ENCODE measurements around the gene RRH. TPM values are rescaled to one million over a fixed set of nuclear protein-coding genes. Genes with fewer than 3 reads are reported as not detected.
A peak's percentile ranks its signal among the peaks of the same experiment; 100 is the strongest.
"Not testable (repeated sequence)": the region's sequence is repeated elsewhere in the genome, so short reads cannot be mapped to it uniquely, and the experiment has no call there.

The RRH gene, protein sequence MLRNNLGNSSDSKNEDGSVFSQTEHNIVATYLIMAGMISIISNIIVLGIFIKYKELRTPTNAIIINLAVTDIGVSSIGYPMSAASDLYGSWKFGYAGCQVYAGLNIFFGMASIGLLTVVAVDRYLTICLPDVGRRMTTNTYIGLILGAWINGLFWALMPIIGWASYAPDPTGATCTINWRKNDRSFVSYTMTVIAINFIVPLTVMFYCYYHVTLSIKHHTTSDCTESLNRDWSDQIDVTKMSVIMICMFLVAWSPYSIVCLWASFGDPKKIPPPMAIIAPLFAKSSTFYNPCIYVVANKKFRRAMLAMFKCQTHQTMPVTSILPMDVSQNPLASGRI
- total RNA-seq, result 0.62 TPM

GRCh38 chr4:109827672-109828071, at the start of gene RRH:
RRH (plus strand) TSS chr4:109827972; CDS start chr4:109828028, 56 bp downstream.
- DNase-seq (ENCODE audit: low spot score) (no peak), ATAC-seq (no peak)
- intact Hi-C loops (cut with DNase I), result no loop called here

- DNase-seq (ENCODE audit: low spot score); intact Hi-C loops (cut with DNase I); ATAC-seq: not testable (repeated sequence)
Measured at GRCh38 chr4:109782092-109782491, 45.7 kb upstream of the RRH start.

DNA sequence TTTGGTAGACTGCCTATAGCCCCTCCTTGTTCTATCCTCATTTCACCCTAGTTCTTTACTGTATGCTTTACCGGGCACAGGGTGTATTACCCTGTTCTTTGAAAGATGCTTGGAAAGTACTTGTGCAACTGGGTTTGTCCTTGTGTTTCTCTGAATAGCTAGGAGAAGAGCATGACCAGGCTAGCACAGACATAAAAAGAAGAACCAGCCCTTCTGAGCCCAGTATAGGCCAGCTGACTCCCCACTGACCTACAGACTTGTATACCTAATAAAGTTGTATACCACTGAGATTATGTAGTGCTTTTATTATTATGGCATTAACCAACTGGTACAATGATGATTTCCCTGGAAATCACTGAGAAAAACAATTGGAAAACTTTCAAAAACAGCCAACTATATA, 40.9 kb upstream of the RRH start:
- intact Hi-C loops (cut with DNase I), result no loop called here
- no peak for DNase-seq (ENCODE audit: low spot score)
- no peak for ATAC-seq

DNA sequence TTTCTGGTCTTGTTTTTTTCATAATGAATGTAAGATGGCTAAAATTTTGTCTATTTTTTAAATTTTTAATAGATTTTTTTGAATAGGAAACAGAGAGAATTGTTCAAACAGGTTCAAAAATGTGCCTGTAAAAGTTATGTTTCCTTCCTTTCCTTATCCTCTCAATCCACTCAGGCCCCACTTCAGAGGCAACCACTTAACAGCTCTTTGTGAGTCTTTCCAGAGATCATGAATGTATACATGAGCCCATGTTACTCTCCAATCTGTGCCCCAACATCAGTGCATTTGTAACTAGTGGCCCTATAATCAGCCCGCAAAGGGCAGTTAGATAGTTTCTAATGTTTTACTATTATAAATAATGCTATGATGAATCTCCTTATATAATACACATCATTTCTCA, 40.0 kb upstream of the RRH start:
- no peak for ATAC-seq
- intact Hi-C loops (cut with DNase I), result no loop called here
- no peak for DNase-seq (ENCODE audit: low spot score)

GRCh38 chr4:109795059-109795458, 32.7 kb upstream of the RRH start:
- DNase-seq (ENCODE audit: low spot score) (no peak), ATAC-seq (no peak)
- intact Hi-C loops (cut with DNase I), result no loop called here

DNA sequence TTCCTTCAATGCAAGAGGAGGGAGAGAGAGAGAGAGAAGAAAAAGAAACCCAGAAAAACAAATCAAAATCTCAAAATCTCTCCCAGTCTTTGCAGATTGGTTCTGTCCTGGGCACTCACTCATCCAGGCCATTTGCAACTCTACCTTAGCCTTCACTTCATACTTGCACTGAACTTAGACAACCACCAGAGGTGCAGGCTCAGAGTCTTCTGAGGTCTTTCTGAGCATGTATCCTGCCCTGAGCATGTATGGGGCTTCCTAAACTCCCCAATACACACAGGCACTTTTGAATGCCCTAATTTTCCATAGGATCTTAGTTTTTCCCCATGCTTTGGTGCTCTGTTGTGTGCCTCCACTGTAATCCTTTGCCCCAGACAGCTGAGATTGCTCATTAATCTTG, 28.9 kb upstream of the RRH start:
- ATAC-seq, result no peak
- intact Hi-C loops (cut with DNase I), result no loop called here
- no peak for DNase-seq (ENCODE audit: low spot score)

DNA sequence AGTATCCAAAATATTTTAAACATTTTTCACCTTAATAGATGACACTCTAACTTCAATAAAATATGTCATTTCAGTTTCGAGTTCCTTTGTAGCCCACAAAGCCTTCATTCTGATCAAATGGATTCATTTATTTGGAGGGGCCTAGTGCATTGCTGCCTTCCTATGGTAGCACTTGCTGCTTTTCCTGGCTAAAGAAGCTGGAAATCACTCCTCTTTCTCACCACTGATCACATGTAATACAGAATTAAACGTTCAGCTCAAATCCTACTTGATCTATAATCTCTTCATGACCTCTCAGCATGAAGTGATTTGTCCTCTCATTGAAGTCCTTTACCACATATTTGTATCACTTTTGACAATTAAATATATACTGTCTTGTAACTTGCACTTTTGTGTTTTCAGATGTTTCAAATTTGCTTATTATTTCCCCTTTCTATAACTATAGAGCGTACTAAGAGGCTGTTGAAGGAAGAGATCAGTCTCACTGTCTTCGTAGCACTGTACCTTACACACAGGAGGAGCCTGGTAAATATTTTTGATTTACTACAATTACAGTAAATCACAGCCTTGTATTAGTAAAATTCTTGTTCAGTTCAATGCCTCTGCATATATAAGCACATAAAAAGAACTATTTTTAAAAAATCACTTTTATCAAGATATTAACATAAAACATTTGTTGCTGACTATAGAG, 26.5 kb upstream of the RRH start:
- DNase-seq (ENCODE audit: low spot score), result no peak
- peak; percentile 42 for ATAC-seq
- intact Hi-C loops (cut with DNase I), result no loop called here

GRCh38 chr4:109801895-109802319, 25.9 kb upstream of the RRH start, which contains the start of gene CFI:
CFI (minus strand) TSS chr4:109801999; CDS start chr4:109801971, 28 bp downstream.
- ATAC-seq, result peak; percentile 74
- intact Hi-C loops (cut with DNase I), result no loop called here
- no peak for DNase-seq (ENCODE audit: low spot score)

DNA sequence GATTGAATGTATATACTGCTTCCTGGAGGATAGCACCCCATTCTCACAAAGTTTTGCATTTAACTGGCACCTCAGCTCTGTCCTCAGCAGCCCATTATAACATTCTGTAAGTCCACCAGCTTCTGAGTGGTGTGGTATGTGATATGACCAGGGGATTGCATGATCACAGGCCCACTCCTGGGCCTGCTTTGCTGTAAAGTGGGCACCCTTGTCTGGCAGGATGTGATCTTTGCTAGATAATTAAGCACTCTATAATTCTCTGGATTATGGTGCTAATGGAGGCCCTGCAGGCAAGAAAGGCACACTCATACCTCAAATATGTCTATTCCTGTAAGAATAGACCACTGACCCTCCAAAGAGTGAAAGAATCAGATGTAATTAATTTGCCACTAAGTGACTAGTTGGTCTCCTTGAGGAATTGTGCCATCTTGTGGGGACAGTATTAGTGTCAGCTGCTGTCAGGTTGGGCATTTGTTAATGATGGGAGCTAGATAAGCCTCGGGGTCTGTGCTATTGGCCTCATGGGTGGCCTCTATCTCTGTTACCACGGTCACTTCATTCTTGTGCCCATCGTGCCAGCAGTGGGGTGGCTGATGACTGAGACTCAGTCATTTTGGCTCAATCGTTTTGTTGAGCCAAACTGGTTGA, 23.7 kb upstream of the RRH start:
- ATAC-seq, result no peak
- no peak for DNase-seq (ENCODE audit: low spot score)

GRCh38 chr4:109809655-109810054, 18.1 kb upstream of the RRH start:
- no peak for DNase-seq (ENCODE audit: low spot score)
- intact Hi-C loops (cut with DNase I), result no loop called here
- ATAC-seq, result no peak

More for the DNA sequence above, 23.7 kb upstream of the RRH start:
- intact Hi-C loops (cut with DNase I), result no loop called here

GRCh38 chr4:109810552-109811387, 17.0 kb upstream of the RRH start:
- DNase-seq (ENCODE audit: low spot score), result no peak
- no peak for ATAC-seq
- intact Hi-C loops (cut with DNase I), result no loop called here

- no peak for DNase-seq (ENCODE audit: low spot score)
- intact Hi-C loops (cut with DNase I), result no loop called here
Measured at GRCh38 chr4:109811707-109812106, 16.1 kb upstream of the RRH start.

GRCh38 chr4:109815151-109816081, 12.4 kb upstream of the RRH start, which contains the start of gene GAR1:
GAR1 (plus strand) TSS chr4:109815762; CDS start chr4:109816165, 403 bp downstream.
- intact Hi-C loops (cut with DNase I), result no loop called here
- ATAC-seq, result peak; percentile 99

More at GRCh38 chr4:109811707-109812106, 16.1 kb upstream of the RRH start:
- ATAC-seq, result no peak

GRCh38 chr4:109816082-109816442, 11.7 kb upstream of the RRH start:
- intact Hi-C loops (cut with DNase I), result no loop called here
- ATAC-seq (no peak), DNase-seq (ENCODE audit: low spot score) (peak; percentile 60)

More at GRCh38 chr4:109815151-109816081, 12.4 kb upstream of the RRH start, which contains the start of gene GAR1:
- DNase-seq (ENCODE audit: low spot score), result peak; percentile 90

GRCh38 chr4:109816894-109817293, 10.9 kb upstream of the RRH start:
- ATAC-seq (no peak), DNase-seq (ENCODE audit: low spot score) (no peak)
- intact Hi-C loops (cut with DNase I), result no loop called here

DNA sequence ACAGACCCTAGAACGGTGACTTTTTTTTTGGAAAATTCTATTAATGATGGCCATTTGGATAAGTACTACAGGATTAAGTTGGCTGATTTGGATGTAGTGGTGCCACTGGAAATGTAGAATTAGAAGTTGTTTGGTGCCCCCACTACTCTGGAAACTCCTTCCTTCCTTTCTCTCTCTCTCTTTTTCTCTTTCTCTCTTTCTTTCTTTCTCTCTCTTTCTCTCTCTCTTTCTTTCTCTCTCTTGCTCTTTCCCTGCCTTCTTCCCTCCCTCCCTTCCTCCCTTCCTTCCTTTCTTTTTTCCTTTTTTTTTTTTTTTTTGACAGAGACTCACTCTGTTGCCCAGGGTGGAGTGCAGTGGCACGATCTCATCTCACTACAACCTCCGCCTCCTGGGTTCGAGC, 9.5 kb upstream of the RRH start:
- no peak for ATAC-seq
- no peak for DNase-seq (ENCODE audit: low spot score)
- intact Hi-C loops (cut with DNase I), result no loop called here

- no peak for ATAC-seq
- intact Hi-C loops (cut with DNase I), result no loop called here
- no peak for DNase-seq (ENCODE audit: low spot score)
Measured at GRCh38 chr4:109820563-109820962, 7.2 kb upstream of the RRH start.

DNA sequence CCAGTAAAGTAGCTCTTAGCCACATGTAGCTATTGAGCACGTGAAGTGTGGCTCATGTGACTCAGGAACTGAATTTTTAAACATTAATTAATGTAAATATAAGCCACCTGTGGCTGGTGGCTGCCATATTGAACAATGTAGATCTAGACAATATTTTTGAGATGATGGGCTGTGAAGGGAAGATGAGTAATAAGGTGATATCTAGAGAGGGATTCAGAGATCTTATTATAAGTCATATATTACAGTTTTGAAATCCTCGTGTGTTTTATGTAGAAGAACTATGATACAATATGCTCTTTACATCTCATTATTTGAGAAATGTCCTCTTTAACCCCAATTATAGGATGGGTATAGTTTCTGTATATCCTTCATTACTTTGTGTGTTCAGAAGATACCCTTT, 6.6 kb upstream of the RRH start:
- intact Hi-C loops (cut with DNase I), result no loop called here
- ATAC-seq, result no peak
- DNase-seq (ENCODE audit: low spot score), result no peak

Data from sciatic nerve (tissue), 2 donors.